ENCODE measurements around the gene ALDH4A1.

ALDH4A1 gene

GRCh38 chr1:18938707-18939070 is 36.3 kb upstream of the ALDH4A1 start:
- DNase-seq (ENCODE audit: low read depth): no peak
- TF ChIP-seq CTCF (IDR thresholded peaks at IDR 0.05; ENCODE audit: control insufficient read depth, extremely low read depth, insufficient read depth): no peak
- no peak overlapping the region for H3K4me3 ChIP-seq (ENCODE audit: low read depth, low read length)

- no peak overlapping the region for H3K4me3 ChIP-seq (ENCODE audit: low read depth, low read length)
- no peak for TF ChIP-seq CTCF (IDR thresholded peaks at IDR 0.05; ENCODE audit: control insufficient read depth, extremely low read depth, insufficient read depth)
- no peak for DNase-seq (ENCODE audit: low read depth)
Observed at GRCh38 chr1:18938008-18938706, 35.8 kb upstream of the ALDH4A1 start.

- TF ChIP-seq CTCF (IDR thresholded peaks at IDR 0.05; ENCODE audit: control insufficient read depth, extremely low read depth, insufficient read depth): no peak
- DNase-seq (ENCODE audit: low read depth): no peak
Observed at GRCh38 chr1:18937539-18937938, 35.2 kb upstream of the ALDH4A1 start.

GRCh38 chr1:18936814-18937481 is 34.6 kb upstream of the ALDH4A1 start:
- no peak for TF ChIP-seq CTCF (IDR thresholded peaks at IDR 0.05; ENCODE audit: control insufficient read depth, extremely low read depth, insufficient read depth)
- no peak for DNase-seq (ENCODE audit: low read depth)
- H3K4me3 ChIP-seq (ENCODE audit: low read depth, low read length): no peak overlapping the region

More at GRCh38 chr1:18937539-18937938, 35.2 kb upstream of the ALDH4A1 start:
- H3K4me3 ChIP-seq (ENCODE audit: low read depth, low read length): no peak overlapping the region

- no peak for DNase-seq (ENCODE audit: low read depth)
- TF ChIP-seq CTCF (IDR thresholded peaks at IDR 0.05; ENCODE audit: control insufficient read depth, extremely low read depth, insufficient read depth): no peak
- H3K4me3 ChIP-seq (ENCODE audit: low read depth, low read length): no peak overlapping the region
Observed at GRCh38 chr1:18936471-18936813, 34.1 kb upstream of the ALDH4A1 start.

- no peak for DNase-seq (ENCODE audit: low read depth)
- TF ChIP-seq CTCF (IDR thresholded peaks at IDR 0.05; ENCODE audit: control insufficient read depth, extremely low read depth, insufficient read depth): no peak
- no peak overlapping the region for H3K4me3 ChIP-seq (ENCODE audit: low read depth, low read length)
Observed at GRCh38 chr1:18934205-18935000, 32.0 kb upstream of the ALDH4A1 start.

All from LNCaP clone FGC (cell line).